SK-N-SH treated with all-trans-retinoic acid at 6 μM for 48 hours (cell line): ENCODE results near the gene ZNF622.

Experiments used
- BACH2 ChIP-seq: fragments of 250-450 bp; sonication (Bioruptor Pico); IDR thresholded peaks from 2 replicates; pipeline ENCODE4 v1.9.0; 2021; ENCODE audit warnings: mild to moderate bottlenecking, borderline replicate concordance
- RARB ChIP-seq: fragments of 250-450 bp; sonication (Bioruptor Pico); IDR thresholded peaks from 2 replicates; pipeline ENCODE4 v1.8.0; 2021; ENCODE audit warnings: mild to moderate bottlenecking, moderate library complexity
- ZC3H10 ChIP-seq: fragments of 250-450 bp; sonication (Bioruptor Pico); IDR thresholded peaks from 2 replicates; pipeline ENCODE4 v1.5.1; 2021; ENCODE audit warnings: mild to moderate bottlenecking, moderate library complexity

- no peak for TF ChIP-seq BACH2
- TF ChIP-seq RARB (CRISPR knock-in tag), result no peak
- TF ChIP-seq ZC3H10 (CRISPR knock-in tag), result no peak
These were observed 39.7 kb upstream of the ZNF622 start for GRCh38 chr5:16505140-16505891.
